Islet of Langerhans (tissue), 1 donor: ENCODE results near the gene RNASE8.

Experiments used
- FAIRE-seq: peaks from one replicate; lab custom pipeline; 2011; peaks lifted over from hg19 to GRCh38; lab: Jason Lieb, UNC

RNASE8 gene

DNA sequence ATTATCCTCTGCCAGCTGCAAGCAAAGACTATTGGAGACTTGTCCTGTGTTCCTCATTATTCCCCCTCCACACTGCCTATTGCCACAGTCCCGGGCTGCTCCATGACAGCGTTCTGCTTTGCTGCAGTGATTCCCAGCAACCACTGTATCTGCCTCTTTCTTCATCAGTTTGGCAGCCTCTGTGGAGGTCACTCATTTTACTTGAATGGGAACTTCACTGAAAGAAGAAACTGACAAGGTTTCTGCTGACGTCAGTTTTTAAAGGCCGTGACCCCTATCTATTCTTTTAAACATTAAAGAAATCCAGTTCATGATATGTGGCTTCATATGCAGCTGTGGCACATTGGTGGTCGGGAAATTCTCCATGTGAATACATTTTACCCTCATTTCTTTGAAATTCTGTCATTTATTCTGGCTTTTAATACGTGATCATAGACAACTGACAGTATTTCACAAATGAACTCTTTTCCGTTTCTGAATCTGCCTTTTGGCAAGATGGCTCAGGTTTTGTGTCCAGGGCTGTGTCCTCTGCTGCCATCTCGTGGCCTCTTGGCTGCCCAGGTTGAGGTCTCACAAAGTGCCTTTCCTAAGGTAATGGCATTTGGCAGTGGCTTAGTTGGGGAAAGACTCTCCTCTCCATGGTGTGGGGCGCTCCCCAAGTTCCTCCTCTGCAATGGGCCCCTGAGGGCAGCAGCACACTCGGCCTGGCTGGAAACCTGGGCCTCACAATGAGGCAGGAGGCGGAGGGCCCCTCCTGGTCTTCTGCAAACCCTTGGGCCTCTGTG lies 49.1 kb downstream of the RNASE8 start:
- no peak for FAIRE-seq

DNA sequence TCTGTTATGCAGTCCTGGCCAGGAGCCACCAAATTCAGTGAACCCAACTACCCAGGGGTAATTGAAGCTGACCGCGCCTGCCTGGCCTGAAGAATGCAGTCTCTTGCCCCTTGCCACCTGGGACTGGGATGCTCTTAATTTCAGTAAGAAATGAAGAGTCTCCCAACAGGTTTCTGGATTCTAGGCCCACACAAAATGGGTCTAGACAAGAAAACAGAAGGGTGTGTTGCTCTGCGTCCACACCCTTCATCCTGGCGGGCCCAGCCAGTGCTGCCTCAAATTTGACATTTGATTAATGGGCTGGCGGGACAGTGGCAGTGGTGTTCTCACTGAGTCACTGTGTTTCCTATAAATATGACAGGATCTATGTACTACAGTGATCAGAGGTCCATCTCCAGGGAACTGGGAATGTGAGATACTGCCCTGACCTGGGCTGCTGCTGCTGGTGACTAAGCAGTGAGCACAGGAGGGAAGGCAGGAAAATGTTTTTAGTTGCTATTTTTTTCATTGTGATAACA lies 49.7 kb downstream of the RNASE8 start:
- FAIRE-seq = no peak
